ENCODE results near the gene HNRNPR.

DNA sequence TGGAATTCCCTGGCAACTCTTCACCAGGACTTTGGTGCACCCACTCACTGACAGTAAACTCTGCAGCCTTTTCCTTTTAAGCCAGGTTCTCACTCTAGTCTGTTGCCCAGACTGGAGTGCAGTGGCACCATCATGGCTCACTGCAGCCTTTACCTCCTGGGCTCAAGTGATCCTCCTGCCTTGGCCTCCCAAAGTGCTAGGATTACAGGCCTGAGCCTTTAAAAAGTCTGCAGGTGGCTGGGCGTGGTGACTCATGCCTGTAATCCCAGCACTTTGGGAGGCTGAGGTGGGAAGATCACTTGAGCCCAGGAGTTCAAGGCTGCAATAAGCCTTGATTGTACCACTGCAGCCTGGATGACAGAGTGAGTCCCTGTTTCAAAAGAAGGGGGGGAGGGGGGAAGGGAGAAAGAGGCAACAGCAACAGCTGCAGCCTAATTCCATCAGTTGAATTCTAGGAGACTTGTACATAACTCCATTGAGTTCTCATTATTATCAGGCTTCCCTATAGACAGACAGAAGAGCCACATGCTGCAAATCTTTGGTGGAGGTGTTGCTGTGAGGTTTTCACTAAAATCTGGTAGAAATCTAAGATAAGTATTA, 8.1 kb upstream of the HNRNPR start:
- no peak for TF ChIP-seq CTCF (IDR thresholded peaks at IDR 0.05; ENCODE audit: extremely low read depth in 1 of 2, insufficient read depth in 1 of 2, low read depth in 1 of 2, low read length in 2 of 2)
- no peak for TF ChIP-seq EZH2 (IDR thresholded peaks at IDR 0.05; ENCODE audit: borderline replicate concordance, low read depth, low read length, severe bottlenecking)
- TF ChIP-seq POLR2AphosphoS5 (IDR thresholded peaks at IDR 0.05; ENCODE audit: insufficient read depth, low read depth, low read length): no peak
- no peak for TF ChIP-seq MAX (IDR thresholded peaks at IDR 0.05; ENCODE audit: insufficient read depth, insufficient read length)
- TF ChIP-seq MYC (IDR thresholded peaks at IDR 0.05; ENCODE audit: low read depth, low read length): no peak
- no peak for TF ChIP-seq JUN (IDR thresholded peaks at IDR 0.05; ENCODE audit: borderline replicate concordance, insufficient read depth, insufficient read length, low read depth)

Measured in endothelial cell of umbilical vein (primary cell).